ENCODE results near the gene MAD2L1.

MAD2L1 gene

DNA sequence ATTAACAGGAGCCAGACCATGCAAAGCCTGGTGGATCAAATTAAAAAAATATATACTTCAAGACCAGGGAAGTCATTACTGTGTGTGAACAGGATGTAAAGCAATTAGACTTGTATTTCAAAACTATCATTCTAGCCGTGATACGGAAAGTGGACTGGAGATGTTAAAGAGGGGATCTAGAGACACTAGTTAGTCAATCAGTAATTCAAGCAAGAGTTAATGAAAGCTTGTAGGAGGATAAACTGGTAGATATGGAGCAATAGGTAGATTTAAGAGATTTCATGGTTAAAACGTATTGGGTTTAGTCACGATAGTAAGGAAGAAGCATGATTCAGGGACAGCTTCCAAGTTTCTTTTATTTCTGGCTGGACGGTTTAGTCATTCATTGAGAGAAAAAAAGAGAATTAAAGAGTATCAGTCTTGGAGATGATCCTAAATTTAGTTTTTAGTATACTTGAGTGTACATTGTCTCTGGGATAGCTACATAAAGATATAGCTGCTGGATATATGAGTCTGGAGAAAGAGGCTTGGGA is 3.9 kb downstream of the MAD2L1 start:
- H3K4me3 ChIP-seq (ENCODE audit: low read depth, low read length), result no peak overlapping the region
- no peak for DNase-seq (ENCODE audit: low read depth, low spot score)
- TF ChIP-seq, protein P1, sequence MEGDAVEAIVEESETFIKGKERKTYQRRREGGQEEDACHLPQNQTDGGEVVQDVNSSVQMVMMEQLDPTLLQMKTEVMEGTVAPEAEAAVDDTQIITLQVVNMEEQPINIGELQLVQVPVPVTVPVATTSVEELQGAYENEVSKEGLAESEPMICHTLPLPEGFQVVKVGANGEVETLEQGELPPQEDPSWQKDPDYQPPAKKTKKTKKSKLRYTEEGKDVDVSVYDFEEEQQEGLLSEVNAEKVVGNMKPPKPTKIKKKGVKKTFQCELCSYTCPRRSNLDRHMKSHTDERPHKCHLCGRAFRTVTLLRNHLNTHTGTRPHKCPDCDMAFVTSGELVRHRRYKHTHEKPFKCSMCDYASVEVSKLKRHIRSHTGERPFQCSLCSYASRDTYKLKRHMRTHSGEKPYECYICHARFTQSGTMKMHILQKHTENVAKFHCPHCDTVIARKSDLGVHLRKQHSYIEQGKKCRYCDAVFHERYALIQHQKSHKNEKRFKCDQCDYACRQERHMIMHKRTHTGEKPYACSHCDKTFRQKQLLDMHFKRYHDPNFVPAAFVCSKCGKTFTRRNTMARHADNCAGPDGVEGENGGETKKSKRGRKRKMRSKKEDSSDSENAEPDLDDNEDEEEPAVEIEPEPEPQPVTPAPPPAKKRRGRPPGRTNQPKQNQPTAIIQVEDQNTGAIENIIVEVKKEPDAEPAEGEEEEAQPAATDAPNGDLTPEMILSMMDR (IDR thresholded peaks at IDR 0.05; ENCODE audit: low read depth, low read length), result no peak
- in situ Hi-C loops (cut with HindIII; ENCODE audit: low sequenced_read_pairs), result no loop called here

DNA sequence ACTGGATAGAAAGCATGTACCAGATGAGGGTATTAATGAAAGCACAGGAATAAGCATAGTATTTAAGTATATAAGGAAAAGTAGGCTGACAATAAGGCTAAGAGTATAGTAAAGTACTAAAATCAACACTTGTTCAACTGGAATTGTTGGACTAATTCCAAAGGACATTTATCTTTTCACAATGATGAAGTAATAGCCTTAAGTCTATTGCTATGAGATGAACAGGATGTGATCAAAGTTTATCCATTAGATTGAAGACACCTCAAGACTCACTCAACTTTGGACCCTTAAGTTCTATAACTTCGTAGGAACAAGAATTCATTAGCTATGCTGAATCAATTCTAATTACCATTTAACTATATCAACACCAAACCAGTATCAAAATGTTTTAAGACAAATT is 7.6 kb downstream of the MAD2L1 start:
- in situ Hi-C loops (cut with HindIII; ENCODE audit: low sequenced_read_pairs), result no loop called here
- DNase-seq (ENCODE audit: low read depth, low spot score), result no peak
- no peak overlapping the region for H3K4me3 ChIP-seq (ENCODE audit: low read depth, low read length)
- TF ChIP-seq, protein P1 (IDR thresholded peaks at IDR 0.05; ENCODE audit: low read depth, low read length), result no peak

DNA sequence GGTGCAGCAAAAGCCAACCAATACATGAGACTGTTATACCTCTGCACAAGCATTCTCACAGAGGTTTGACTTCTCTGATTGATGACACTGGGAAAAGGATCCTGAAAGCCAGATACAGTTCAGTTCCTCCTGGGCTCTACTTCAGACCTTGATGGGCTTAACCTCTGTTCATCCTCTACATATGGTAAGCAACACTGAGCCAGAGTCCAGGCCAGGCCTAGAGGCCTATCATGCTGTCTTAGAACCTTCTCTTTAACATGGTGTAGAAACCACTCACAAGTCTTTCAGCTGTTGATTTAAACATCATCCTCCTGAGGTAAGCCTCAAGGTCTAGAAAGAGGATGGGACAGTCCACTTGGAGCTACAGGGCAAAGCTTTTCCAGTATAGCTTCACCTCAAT is 9.2 kb downstream of the MAD2L1 start:
- no peak overlapping the region for H3K4me3 ChIP-seq (ENCODE audit: low read depth, low read length)
- in situ Hi-C loops (cut with HindIII; ENCODE audit: low sequenced_read_pairs), result no loop called here
- DNase-seq (ENCODE audit: low read depth, low spot score), result no peak
- TF ChIP-seq, protein P1 (IDR thresholded peaks at IDR 0.05; ENCODE audit: low read depth, low read length), result no peak

DNA sequence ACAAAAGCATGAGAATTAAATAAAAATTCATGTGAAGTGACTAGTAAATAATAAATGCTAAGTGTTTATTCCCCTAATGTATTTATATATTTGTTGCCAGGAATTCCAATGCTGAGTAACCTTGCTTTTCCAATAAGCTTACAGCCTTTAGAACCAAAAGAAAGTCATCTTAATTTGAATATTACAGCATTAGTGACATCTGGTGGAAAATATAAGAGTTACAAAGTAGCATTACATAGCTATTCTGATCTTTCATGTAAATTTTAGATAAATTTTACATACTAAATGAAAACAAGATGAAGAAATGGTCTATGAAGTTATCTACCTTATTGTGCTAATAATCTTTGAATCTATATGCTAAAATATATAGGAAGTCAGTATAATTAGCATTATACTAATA is 10.4 kb downstream of the MAD2L1 start:
- H3K4me3 ChIP-seq (ENCODE audit: low read depth, low read length), result no peak overlapping the region
- DNase-seq (ENCODE audit: low read depth, low spot score), result peak; percentile 64
- TF ChIP-seq, protein P1 (IDR thresholded peaks at IDR 0.05; ENCODE audit: low read depth, low read length), result peak; percentile 24
- in situ Hi-C loops (cut with HindIII; ENCODE audit: low sequenced_read_pairs), result no loop called here

DNA sequence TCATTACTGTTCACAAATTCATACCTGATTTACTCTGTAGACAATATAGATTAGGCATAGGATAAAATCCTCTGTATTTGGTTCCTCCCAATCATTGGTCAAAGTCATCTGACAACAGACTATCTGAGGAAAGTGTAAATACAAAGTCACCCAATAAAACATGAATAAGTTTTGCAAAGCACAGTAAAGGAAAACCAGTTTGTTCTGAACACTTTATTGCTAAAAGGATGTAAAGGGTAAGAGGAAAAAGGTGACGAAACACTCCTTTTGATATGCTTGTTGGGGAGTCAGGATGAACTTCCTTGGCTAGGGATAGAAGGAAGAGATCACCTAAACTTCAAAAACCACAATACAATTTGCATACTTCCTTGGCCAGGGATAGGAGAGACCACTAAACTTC is 10.9 kb downstream of the MAD2L1 start:
- DNase-seq (ENCODE audit: low read depth, low spot score), result no peak
- TF ChIP-seq, protein P1 (IDR thresholded peaks at IDR 0.05; ENCODE audit: low read depth, low read length), result no peak
- in situ Hi-C loops (cut with HindIII; ENCODE audit: low sequenced_read_pairs), result no loop called here
- no peak overlapping the region for H3K4me3 ChIP-seq (ENCODE audit: low read depth, low read length)

DNA sequence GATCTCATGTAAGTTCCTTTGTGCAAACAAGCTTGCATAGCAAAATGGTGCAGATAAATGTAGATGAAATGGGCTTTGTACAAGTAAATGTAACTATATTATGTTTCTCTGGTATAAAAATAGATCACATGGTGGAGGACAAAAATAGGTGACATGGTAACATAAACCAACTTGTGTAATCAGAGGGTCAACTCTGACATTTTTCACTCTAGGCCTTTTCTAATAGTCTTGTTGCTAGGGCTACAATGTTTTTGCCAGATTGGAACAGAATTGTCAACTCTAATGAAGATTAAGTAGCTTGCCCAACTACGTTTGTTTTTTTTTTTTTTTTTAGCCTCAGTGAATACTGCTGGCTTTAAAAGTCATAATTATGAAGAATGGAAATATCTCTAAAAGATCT is 11.5 kb downstream of the MAD2L1 start:
- DNase-seq (ENCODE audit: low read depth, low spot score), result no peak
- no peak overlapping the region for H3K4me3 ChIP-seq (ENCODE audit: low read depth, low read length)
- in situ Hi-C loops (cut with HindIII; ENCODE audit: low sequenced_read_pairs), result no loop called here
- TF ChIP-seq, protein P1 (IDR thresholded peaks at IDR 0.05; ENCODE audit: low read depth, low read length), result no peak

DNA sequence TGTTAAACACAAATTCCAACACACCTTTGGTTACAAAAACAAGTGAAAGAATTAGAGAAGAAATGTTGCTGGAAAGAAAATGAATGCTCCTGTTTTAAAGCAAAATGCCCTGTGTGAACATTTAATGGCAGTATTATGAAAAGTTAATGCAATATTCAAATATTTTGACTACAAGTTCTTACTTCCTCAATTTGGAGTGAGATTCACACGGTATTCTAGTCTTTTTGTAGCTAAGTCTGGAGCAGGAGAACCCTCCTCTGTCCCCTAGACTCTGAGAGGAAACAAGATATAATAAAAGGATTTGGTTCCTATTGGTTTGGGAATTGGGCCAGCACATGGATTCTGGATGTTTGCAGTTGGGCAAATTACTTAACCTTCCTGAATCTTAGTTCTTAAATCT is 12.7 kb downstream of the MAD2L1 start:
- TF ChIP-seq, protein P1 (IDR thresholded peaks at IDR 0.05; ENCODE audit: low read depth, low read length), result no peak
- DNase-seq (ENCODE audit: low read depth, low spot score), result no peak
- in situ Hi-C loops (cut with HindIII; ENCODE audit: low sequenced_read_pairs), result no loop called here
- H3K4me3 ChIP-seq (ENCODE audit: low read depth, low read length), result no peak overlapping the region
